GM12873 (cell line): Measurements from ENCODE around the gene SSR1.

Source experiments
- CTCF ChIP-seq: IDR thresholded peaks from 2 replicates; pipeline ENCODE4 v1.5.1; 2012; ENCODE audit warnings: low read depth, mild to moderate bottlenecking, moderate library complexity, low read length, control low read depth; ENCODE audit not compliant: insufficient read depth; ENCODE audit errors: missing control alignments

SSR1 gene

GRCh38 chr6:7224731-7225130 is 88.3 kb downstream of the SSR1 start:
- TF ChIP-seq CTCF, result no peak

GRCh38 chr6:7222197-7222596 is 90.8 kb downstream of the SSR1 start:
- no peak for TF ChIP-seq CTCF

GRCh38 chr6:7219310-7219709 is 93.7 kb downstream of the SSR1 start:
- no peak for TF ChIP-seq CTCF

GRCh38 chr6:7218406-7218988 is 94.5 kb downstream of the SSR1 start:
- no peak for TF ChIP-seq CTCF
